Activated CD4-positive, alpha-beta T cell treated with anti-CD3 and anti-CD28 coated beads, Interleukin-2, amount 50 U/mL, for 1 hour (primary cell): ENCODE results near the gene MIPOL1.
"Not testable (repeated sequence)": the region's sequence is repeated elsewhere in the genome, so short reads cannot be mapped to it uniquely, and the experiment has no call there.

Experiments used
- DNase-seq: peaks from one replicate; pipeline ENCODE4 v3.0.0-alpha.2; 2020

The MIPOL1 gene

GRCh38 chr14:37197421-37198272, at the start of gene MIPOL1:
TSS of gene MIPOL1 (plus strand) at chr14:37197937. CDS start at chr14:37247889, 49,952 bp downstream.
- DNase-seq, result peak; percentile 1

DNA sequence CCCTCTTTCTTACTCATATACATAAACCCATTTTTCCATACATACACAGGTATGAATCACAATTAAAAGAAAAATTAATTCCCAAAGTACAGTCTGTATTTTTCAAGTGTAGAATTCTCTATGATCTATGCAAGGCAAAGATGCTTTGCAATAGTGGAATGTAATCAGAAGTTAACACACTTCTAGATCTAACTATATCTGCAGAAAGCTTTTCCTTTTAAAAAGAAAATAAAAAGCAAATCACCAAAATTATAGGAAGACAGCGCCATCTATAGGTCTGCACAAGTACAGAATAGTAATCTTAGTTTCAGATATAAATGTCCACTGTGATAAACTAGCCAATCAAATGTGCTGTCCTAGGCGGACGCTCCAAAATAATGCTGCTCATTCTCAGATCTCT, 47.3 kb upstream of the MIPOL1 start:
- no peak for DNase-seq

GRCh38 chr14:37153005-37153404, 44.7 kb upstream of the MIPOL1 start:
- no peak for DNase-seq

- DNase-seq, result no peak
These were observed 44.3 kb upstream of the MIPOL1 start for GRCh38 chr14:37153483-37153882.

DNA sequence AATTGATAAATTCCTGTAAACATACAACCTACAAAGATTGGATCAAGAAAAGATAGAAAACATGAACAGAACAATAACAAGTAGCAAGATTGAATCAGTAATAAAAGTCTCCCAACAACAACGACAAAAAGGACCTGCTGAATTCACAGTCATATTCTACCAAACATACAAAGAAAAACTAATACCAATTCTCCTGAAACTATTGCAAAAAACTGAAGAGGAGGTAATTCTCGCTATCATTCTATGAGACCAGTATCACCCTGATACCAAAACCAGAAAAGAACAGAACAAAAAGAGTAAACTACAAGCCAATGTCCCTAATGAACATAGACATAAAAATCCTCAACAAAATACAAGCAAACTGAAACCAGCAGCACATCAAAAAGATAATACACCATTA, 39.8 kb upstream of the MIPOL1 start:
- no peak for DNase-seq

DNA sequence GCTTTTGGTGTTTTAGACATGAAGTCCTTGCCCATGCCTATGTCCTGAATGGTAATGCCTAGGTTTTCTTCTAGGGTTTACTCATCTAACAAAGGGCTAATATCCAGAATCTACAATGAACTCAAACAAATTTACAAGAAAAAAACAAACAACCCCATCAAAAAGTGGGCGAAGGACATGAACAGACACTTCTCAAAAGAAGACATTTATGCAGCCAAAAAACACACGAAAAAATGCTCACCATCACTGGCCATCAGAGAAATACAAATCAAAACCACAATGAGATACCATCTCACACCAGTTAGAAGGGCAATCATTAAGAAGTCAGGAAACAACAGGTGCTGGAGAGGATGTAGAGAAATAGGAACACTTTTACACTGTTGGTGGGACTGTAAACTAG, 35.4 kb upstream of the MIPOL1 start:
- DNase-seq, result not testable (repeated sequence)

- no peak for DNase-seq
These were observed 31.9 kb upstream of the MIPOL1 start for GRCh38 chr14:37165794-37166193.

- no peak for DNase-seq
These were observed 30.3 kb upstream of the MIPOL1 start for GRCh38 chr14:37167151-37168047.

GRCh38 chr14:37168721-37169120, 29.0 kb upstream of the MIPOL1 start:
- DNase-seq, result no peak

DNA sequence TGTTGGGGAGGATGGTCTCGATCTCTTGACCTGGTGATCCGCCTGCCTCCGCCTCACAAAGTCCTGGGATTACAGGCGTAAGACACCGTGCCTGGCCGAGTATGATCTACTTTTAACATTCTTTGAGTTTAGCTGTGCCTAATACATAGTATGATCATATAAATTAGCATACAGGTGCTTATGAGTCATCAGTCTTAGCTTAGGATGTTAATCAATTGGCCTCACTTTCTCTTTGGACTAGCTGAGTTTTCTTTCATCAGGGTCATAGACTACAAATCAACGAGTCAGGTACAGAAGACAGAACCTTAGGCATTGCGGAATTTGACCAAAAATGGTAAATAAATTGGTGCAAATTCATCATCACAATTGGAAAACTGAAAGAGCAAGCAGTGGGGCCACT, 27.5 kb upstream of the MIPOL1 start:
- no peak for DNase-seq

DNA sequence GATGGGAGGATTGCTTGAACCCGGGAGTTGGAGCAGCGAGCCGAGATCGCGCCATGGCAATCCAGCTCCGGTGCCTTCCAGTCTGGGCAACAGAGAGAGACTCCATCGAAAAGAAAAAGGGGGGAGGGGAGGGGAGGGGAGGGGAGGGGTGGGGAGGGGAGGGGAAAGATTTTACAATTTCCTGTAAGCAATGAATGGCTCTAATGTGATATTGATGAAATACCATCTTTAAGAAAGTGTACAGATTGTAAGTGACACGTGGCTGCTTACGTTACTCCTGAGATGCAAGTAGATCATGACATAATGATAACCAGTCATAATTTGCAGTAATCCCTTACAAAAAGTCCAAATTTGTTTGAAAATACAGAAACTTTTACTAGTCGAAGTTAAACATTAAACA, 26.7 kb upstream of the MIPOL1 start:
- DNase-seq, result no peak

DNA sequence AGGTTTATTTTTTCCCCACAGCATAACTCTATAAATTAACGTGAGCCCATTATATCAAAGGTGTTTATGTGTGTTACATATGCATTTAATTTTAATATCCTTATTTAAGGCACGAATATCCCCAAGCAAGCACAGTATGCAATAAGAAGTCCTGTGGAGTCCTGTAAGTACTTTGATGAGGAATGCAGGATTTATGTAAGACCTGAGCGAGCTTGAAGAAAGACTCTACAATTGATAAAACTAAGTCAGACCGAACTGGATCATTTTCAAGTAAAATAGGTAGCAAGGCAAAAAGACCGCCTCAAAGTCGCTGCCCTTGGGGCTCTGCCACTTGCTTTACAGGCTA, 26.1 kb upstream of the MIPOL1 start:
- no peak for DNase-seq

- no peak for DNase-seq
These were observed 25.5 kb upstream of the MIPOL1 start, which contains the start of gene SLC25A21 for GRCh38 chr14:37172024-37172869. TSS of gene SLC25A21 (minus strand) at chr14:37172606.

- no peak for DNase-seq
These were observed 24.7 kb upstream of the MIPOL1 start for GRCh38 chr14:37172936-37173614.

DNA sequence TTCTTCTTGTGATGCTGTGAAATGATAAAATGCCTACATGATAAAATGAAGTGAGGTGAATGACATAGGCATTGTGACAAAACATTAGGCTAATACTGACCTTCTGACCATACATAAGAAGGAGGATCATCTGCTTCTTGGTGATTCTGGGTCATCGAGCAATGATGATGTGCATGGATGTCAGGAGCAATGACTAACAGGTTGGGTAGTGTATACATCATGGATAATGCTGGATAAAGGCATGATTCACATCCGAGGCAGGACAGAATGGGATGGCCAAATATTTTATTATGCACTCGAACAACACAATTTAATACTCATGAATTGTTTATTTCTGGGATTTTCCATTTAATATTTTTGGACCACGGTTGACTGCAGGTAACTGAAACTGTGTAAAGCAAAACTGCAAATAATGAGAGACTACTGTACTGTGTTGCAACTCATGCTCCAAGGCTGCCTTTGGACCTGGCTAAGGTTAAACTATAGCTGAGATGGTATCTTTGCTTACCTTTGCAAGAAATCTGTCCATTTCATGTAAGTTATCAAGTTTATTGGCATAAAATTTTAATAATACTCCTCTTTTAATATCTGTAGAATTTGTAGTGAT, 17.7 kb upstream of the MIPOL1 start:
- DNase-seq, result no peak

- DNase-seq, result not testable (repeated sequence)
These were observed 16.9 kb upstream of the MIPOL1 start for GRCh38 chr14:37180886-37181285.

- DNase-seq, result no peak
These were observed 16.3 kb upstream of the MIPOL1 start for GRCh38 chr14:37181441-37181840.

DNA sequence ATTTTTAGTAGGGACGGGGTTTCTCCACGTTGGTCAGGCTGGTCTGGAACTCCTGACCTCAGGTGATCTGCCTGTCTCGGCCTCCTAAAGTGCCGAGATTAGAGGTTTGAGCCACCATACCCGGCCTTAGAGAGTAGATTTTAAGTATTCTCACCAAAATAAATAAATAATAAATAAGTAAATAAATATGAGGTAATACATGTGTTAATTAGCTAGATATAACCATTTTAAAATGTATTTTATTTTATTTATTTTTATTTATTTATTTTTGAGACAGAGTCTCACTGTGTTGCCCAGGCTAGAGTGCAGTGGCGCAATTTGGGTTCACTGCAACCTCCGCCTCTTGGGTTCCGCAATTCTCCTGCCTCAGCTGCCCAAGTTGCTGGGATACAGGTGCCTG, 13.2 kb upstream of the MIPOL1 start:
- not testable (repeated sequence) for DNase-seq

- no peak for DNase-seq
These were observed 12.1 kb upstream of the MIPOL1 start for GRCh38 chr14:37185670-37186069.

- no peak for DNase-seq
These were observed 10.9 kb upstream of the MIPOL1 start for GRCh38 chr14:37186865-37187264.

DNA sequence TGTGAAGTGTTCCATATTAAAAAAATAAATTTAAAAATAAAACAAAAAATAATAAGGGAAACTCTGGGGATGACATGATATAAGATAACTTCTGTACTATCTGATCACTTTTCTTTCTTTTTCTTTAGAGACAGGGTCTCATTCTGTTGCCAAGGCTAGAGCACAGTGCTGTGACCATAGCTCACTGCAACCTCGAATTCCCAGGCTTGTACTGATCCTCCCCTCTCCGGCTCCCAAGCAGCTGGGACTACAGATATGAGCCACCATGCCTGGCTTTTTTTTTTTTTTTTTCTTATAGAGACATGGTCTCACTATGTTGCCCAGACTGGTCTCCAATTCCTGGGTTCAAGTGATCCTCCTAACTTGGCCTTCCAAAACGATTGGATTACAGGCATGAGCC, 10.4 kb upstream of the MIPOL1 start:
- DNase-seq, result no peak
